Renal cortex interstitium (tissue), 11 donors: ENCODE data around the gene GRK1. TPM values are rescaled to one million over a fixed set of nuclear protein-coding genes. Genes with fewer than 3 reads are reported as not detected.

Experiments used
- DNase-seq, 11 donors: peaks; one replicate each; pipeline ENCODE4 v3.0.0-alpha.2; 2013; ENCODE audit warnings: low read depth in 9 of 11, low spot score in 4 of 11; ENCODE audit errors: extremely low read depth in 1 of 11
- polyA plus RNA-seq, 3 donors: library from polyadenylated mRNA; unstranded; fragments of 120-200 nt; gene quantifications; one replicate each; pipeline ENCODE4 v1.2.1, GENCODE V29; 2013; ENCODE audit not compliant: insufficient read length in 3 of 3

The GRK1 gene
- polyA plus RNA-seq, 3 donors, result 0.04 to 0.12 (median 0.08) TPM

DNA sequence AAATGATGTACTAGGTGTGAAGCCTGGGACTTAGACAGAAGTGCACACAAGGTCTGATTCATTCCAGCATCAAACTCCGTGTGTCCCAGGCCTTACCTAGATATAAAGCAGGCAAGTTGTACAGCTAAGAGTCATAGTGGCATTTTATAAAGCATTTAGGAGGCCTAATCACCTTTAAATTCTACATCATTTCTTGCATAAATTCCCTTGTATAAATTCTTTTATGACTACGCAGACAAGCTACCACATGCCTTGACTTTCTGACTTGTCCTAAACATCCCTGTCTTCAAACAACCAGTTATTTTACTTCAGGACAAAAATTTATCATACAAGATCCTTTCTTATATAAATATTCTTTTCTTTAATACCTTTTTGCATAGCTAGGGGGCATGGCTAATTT lies 114.6 kb downstream of the GRK1 start:
- DNase-seq, result no peak

DNA sequence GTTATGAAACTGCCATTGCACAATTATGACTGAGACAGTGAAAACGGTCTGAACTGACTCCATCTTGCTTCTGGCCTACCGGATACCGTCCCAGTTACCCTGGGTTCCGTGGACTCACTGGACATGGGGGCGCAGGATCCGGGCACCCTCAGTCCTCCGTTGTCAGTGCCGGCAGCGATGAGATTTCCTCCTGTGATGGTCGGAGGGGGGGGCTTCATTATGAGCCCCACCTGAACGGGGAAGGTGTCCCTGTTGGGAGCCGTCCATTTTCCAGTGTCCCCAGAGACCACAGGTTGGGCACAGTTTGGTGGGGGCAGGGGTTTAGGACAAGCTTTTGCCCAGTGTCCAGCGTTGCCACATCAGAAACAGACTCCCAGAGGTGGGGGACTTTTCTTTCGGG lies 115.5 kb downstream of the GRK1 start:
- DNase-seq, result no peak

DNA sequence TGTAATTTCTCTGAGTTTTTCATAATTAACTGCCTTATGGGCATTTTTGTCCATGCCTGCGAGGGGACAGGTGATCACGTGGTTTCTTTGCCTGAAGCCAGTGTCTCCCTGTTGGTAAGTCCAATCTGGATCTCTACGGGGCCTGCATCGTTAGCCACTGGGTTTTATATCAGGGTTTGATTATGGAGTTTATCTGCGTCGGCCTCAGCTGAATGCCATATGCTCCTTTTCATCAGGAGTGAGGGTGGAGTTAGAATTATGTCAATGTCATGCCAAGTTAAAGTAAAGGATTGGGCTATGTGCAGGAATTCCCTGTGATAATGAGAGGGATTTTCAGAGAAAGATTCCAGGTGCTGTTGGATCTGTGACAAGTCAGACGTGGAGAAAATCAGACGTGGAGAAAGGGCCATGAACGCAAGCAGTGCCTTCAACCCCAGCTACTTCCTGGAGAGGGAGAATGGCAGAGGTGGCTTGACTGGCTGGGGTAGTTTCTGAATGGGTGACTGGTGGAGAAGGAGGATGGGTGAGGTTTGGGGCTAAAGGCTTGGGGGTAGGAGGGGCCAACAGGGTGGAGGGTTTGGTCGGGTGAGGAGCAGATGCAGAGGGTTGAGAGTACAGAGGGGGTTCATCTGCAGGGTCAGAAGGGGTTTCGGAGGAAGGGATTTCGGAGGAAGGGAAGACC lies 116.3 kb downstream of the GRK1 start:
- DNase-seq, result no peak

DNA sequence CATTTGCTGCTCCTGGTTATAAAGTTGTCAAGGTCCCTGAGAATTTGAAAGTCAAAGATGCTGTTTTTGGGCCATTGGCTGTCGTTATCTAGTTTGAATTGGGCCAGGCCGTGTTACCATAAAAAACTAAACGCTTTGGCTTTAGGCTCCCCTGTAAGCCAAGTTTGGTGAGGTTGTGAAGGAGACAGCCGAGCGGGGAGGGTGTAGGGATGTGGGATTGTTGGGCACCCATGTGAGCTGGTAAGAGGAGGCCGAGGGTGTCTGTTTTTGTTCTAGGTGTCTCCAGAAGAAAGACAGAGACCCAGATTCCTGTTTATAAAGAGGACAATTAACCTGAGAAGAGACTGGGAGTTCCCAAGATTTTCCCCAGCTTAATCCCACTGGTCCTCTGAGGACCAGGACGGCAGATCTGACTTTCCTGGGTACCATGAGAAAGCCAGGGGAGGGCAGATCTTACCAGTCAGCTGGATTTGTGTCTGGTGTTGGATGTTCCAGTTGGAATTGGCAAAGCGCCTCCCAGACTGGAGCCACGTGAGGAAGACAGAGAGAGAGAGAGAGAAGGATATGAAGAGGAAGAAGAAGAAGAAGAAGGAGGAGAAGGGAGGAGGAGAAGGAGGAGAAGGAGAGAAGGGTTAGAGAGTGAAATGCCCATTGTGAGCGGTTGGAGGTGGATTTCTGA lies 117.1 kb downstream of the GRK1 start:
- no peak for DNase-seq

DNA sequence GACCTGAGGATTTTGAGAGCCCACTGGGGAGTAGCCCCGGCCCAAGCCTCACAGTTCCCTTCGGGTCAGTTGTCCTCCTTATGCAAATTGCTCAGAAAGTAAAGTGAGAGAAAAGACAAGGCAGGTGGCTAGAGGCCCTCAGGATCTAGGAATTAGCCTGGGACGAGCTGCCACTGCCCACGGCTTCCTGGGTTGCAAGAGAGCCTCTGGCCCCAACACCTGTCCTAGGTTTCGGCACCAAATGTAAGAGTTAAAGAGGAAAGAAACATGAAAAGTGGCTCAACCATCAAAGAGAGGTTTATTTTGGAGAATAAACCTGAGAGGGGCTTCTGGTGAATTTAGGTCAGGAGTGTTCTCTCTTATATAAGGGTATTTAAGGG lies 117.6 kb downstream of the GRK1 start:
- no peak for DNase-seq

DNA sequence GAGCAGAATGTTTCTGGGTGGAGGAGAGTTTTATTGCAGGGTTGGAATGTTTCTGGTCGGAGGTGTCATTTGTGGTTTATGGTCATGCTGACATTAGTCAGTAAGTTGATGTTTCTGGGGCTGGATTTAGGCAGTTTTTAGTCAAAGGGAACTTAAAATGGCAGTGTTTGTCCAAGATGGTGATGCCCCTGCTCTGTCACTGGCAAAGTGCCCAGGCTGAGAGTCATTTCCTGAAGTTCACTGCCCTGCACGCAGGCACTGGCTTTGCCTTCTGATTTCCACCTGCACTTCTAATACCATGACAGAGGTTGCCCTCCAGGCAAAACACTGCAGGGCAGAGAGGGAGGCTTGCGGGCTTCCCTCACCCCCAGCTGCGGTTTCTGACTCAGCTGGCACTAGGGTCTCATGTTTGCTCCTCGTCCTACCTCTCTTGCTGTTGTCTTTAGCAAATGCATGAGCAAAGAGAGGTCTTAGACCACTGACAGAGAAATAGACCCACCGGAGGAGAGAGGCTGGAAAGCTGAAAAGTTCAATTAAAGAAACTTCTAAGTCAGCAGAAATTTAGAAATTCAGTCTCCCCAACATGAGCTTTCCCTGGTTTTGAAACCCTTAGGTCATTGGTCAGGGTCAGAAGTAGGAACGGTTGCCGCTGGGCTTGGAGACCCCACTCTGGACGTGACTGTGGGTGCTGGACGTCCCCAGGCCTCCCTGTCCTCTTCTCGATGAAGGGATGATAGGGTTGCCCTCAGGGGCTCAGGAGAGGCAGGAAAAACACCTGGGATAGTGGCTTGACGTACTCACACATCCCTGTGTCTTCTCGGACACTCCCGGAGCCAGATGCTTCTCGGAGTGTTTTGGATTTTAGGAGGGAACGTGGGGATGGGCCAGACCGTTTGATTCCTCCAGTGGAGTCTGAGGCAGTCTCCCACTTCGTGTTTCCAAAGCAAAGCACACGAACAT lies 118.3 kb downstream of the GRK1 start:
- DNase-seq, result no peak

DNA sequence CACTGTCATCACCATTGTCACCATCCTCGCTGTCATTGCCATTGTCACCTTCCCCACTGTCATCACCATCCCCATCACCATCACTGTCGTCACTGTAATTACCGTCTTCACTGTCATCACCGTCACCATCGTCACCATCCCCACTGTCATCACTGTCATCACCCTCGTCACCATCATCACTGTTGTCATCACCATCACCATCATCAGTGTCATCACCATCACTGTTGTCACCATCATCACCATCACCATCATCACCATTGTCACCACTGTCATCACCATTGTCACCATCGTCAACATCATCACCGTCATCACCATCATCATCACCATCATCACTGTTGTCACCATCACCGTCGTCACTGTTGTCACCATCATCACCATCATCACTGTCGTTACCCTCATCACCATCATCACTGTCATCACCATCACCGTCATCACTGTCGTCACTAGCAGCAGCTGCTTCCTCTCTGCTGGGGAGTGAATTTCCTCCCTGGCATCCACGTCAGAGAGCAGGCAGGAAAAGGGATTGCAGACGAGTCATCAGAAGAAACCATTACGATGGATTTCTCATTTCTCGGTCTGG lies 119.3 kb downstream of the GRK1 start:
- no peak for DNase-seq

Other genes with a start within 250 kb of the GRK1 start
- gene ADPRHL1, start 213.7 kb upstream of the GRK1 start, polyA plus RNA-seq, result 1 to 10 TPM; 4.1 to 5.2 (median 4.4) TPM
- gene DCUN1D2, start 176.5 kb upstream of the GRK1 start, polyA plus RNA-seq, result 10 to 100 TPM; 17.7 to 31.1 (median 22.2) TPM
- gene TFDP1, start 82.5 kb upstream of the GRK1 start, polyA plus RNA-seq, result 10 to 100 TPM; 87.3 to 99.4 (median 92.3) TPM
- gene ATP4B, start 9.0 kb upstream of the GRK1 start, polyA plus RNA-seq, result under 1 TPM; 0.20 to 0.89 (median 0.30) TPM
- gene TMEM255B, start 92.0 kb downstream of the GRK1 start, polyA plus RNA-seq, result 10 to 100 TPM in 1 of 3 donors, 1 to 10 TPM in 2; 4.9 to 10.7 (median 7.0) TPM
- gene GAS6, start 196.9 kb downstream of the GRK1 start, polyA plus RNA-seq, result 10 to 100 TPM; 18.9 to 30.6 (median 29.2) TPM